GM20000 (cell line): ENCODE measurements around the gene LAMA4.

Experiments used
- DNase-seq: peaks from one replicate; pipeline ENCODE4 v3.0.0; 2012; ENCODE audit warnings: low spot score
- TF ChIP-seq, protein P1 (sequence below): IDR thresholded peaks from 2 replicates; pipeline ENCODE4 v1.5.1; 2012; ENCODE audit warnings: mild to moderate bottlenecking, control low read depth; ENCODE audit errors: extremely low read depth, missing control alignments

LAMA4 gene

DNA sequence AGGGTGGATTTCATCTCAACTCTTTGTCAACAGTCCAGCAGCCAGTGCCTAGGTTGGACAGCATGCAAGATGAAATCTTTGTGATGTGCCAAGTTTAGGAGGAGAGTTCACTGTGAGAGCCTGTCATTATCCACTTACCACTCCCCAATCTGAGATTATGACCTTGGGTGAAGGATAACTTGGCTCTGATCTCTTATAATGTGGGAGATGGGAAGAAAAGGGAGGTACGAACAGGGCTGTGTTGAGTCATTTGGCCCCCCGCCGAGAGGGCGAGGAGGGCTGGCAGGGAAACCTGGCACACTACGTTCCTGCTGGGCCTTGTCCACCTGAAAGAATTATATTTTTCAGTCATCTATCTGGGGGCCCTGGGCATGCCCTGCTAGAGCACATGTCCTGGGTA, 35.8 kb downstream of the LAMA4 start:
- TF ChIP-seq, protein P1, sequence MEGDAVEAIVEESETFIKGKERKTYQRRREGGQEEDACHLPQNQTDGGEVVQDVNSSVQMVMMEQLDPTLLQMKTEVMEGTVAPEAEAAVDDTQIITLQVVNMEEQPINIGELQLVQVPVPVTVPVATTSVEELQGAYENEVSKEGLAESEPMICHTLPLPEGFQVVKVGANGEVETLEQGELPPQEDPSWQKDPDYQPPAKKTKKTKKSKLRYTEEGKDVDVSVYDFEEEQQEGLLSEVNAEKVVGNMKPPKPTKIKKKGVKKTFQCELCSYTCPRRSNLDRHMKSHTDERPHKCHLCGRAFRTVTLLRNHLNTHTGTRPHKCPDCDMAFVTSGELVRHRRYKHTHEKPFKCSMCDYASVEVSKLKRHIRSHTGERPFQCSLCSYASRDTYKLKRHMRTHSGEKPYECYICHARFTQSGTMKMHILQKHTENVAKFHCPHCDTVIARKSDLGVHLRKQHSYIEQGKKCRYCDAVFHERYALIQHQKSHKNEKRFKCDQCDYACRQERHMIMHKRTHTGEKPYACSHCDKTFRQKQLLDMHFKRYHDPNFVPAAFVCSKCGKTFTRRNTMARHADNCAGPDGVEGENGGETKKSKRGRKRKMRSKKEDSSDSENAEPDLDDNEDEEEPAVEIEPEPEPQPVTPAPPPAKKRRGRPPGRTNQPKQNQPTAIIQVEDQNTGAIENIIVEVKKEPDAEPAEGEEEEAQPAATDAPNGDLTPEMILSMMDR: no peak
- no peak for DNase-seq

DNA sequence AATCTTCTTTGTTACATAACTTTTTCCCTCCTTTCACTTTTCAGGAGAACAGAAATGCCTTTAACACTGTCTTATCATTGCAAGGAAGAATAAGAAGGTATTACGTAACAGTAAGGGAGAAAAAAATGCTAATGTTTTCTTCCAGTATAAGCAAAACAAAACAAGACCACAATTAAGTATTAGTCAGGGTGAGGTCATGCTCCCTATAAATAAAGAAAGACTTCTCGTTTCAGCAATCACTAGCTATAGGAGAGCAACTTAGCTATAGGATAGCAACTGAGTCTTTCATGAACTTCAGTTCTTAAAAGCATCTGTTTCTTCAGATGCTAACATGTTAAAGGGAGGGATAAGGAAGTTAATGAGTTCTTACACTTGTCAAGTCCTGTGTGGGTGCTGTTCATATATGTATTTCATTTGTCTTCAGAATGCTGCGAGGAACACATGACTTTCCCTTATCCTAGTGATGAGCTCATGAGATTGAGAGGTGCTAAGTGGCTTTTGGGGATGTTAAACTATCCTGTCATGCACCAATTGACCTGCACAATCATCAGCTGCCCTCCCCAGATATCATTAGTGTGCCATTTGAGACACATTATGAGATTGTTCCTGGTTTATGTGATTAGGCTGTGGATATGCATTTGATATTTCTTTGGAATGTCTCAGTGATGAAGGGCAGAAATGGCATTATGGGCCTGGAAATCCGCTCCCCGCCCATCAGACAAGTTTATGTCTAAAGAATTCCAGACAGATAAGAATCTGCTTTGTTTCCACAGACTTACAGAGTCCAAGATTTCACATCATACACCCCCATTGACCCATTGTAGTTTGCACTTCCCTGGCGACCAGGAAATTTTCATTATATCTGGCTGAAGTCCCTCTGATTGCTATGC, 37.5 kb downstream of the LAMA4 start:
- no peak for DNase-seq

DNA sequence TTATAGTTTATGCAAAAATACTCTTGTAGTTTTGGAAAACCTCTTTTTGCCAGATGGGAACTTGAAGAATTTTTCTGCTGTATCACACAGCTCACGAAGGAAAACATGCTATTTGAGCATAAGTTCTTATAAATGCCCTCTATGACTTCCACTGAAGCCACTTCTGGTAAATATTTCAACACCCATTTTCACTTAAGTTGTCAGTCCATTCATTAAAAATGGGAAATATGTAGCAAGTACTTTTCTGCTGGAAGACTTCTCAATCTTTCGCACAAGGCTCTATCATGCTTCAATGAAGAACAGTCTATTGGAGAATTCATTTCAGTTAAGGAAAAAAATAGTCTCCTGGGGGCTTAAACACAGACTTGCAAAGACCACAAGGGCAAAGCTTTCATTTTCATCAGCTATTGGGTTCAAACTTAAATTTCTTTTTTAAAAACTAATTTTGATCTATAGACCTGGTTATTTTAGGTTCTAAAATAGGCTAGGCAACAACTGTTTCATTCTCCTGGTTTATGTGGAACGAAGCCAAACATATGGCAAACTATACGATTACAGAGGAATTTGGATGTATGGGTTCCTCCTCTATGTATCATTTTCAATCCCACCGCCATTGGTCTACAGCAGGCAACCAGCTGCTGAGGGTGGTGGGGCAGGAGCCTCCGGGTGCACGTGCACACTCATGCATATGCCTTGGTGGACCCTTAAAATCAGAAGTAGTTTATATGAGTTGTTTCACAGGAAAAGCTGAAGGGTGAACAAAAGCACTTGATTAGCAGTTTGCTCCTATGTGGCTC, 38.7 kb downstream of the LAMA4 start:
- no peak for DNase-seq
- TF ChIP-seq, protein P1: no peak

More for the DNA sequence above, 37.5 kb downstream of the LAMA4 start:
- TF ChIP-seq, protein P1: no peak

DNA sequence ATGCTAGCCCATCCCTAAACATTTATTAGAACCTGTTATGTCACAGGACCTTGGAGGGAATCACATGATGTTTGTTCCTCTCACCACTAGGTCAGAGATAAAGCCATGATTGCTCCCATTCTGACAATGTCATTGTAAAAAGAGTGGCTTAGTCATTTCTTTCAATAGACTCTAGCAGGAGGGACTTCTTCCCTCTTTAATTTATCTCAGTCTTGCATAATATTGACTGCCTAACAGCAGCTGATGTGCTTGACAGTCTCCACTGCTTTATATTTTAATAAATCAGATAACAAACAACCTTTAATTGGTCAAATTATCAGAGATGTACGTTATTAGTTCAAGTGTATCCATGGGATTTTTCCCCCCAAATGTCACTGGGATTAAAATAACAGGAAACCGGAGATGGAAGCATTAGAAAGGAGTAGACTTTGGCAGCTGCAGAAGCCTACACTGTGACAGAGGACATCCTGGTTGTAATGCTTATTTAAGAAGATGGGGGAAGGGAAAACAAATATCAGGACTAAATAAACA, 39.6 kb downstream of the LAMA4 start:
- TF ChIP-seq, protein P1: no peak
- no peak for DNase-seq

DNA sequence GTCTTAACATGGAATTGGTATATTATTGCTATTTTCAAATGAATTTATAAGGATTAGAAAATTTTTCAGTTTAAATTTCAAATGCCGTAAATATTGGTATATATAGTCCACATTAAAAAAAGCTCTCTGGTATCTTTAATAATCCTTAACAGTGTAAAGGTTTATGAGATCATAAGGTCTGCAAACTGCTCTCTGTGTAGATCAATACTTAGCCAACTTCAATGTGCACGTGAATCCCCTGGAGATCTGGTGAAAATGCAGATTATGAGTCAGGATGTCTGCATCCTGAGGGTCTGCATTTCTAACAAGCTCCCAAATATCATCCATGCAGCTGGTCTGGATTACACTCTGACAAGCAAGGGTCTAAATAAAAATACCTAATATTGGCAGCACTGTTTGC, 43.5 kb downstream of the LAMA4 start:
- TF ChIP-seq, protein P1: no peak
- DNase-seq: no peak

DNA sequence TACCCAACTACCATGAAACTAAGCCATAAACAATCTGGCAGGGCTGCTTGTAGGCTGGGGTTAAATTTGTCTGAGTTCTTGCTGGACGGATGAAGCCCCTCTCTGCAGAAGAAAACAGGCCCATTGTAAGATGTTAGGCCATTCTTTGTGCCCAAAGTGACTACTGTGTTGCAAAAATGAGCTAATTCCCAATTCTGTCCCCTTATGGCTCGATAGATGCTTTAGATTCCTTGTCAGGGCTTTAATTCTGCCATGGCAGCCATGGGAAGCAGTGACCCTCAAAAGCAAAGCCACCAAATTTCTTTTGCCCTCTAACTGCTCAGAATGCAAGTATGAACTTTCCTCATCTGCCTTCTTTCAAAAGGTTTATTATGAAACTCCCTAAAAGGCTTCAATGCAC, 45.2 kb downstream of the LAMA4 start:
- TF ChIP-seq, protein P1: no peak
- no peak for DNase-seq

DNA sequence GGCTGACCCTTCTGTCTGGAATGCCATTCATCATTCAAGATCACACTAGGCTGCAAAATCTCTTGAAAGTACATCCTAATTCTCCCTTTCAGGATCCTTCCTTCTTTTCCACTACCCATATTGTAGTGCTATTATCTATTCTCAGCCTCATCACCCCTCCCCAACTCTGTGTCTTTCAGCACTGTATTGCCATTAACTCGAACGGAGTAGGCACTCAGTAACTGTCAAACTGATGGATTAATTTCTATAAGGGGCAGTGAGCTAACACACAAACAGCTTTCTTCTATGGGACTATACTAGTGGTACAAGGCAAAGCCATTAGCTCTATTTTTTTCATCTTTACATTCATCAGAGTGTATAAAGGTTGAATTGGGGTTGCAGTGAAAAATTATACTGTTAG, 46.6 kb downstream of the LAMA4 start:
- TF ChIP-seq, protein P1: no peak
- DNase-seq: no peak
